Esophagus muscularis mucosa (tissue), 4 donors: ENCODE measurements around the gene MYCBP2.

Source experiments
- CTCF ChIP-seq, 3 experiments: fragments of 200-600 bp in 2 of 3; fragments of 450-650 bp in 1 of 3; sonication (generic) in 2 of 3; IDR thresholded peaks; one replicate each; pipeline ENCODE4 v1.5.1; 2017 to 2019; ENCODE audit warnings: antibody characterized with exemption in 3 of 3, mild to moderate bottlenecking in 2 of 3, moderate library complexity in 1 of 3
- EP300 ChIP-seq: sonication (generic); formaldehyde crosslinking; IDR thresholded peaks from one replicate; pipeline ENCODE4 v1.6.1; 2017; ENCODE audit warnings: antibody characterized with exemption
- POLR2A ChIP-seq: fragments of 450-650 bp; IDR thresholded peaks from one replicate; pipeline ENCODE4 v1.6.1; 2017; ENCODE audit warnings: antibody characterized with exemption, moderate library complexity, mild to moderate bottlenecking, low read depth
- POLR2AphosphoS5 ChIP-seq, 2 donors: sonication (generic); formaldehyde crosslinking; IDR thresholded peaks; one replicate each; pipeline ENCODE4 v1.6.1; 2017; ENCODE audit warnings: antibody characterized with exemption in 2 of 2

DNA sequence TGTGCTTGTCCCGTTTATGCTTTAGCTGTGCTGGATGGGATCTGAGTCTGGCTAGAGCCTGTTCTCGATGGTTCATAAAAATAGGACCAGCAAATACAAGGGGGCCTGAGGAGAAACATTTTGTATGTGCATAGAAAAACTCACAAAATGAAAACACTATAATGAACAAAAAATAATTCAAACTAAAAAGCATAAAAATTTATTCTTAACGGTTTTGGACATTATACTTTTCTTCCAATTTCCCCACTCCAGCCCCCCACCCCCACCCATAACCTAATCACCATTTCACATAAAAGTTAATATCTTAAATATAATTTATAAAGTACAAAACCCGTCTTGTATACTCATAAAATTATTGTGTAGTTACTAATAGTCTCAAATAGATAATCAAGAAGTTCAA lies 93.7 kb downstream of the MYCBP2 start:
- TF ChIP-seq POLR2A (no peak), CTCF (IDR thresholded peaks at IDR 0.05) (no peak), EP300 (no peak), POLR2AphosphoS5 (IDR thresholded peaks at IDR 0.05) (no peak)
